ENCODE data around the gene SEC23B.
"Not testable (repeated sequence)": the region's sequence is repeated elsewhere in the genome, so short reads cannot be mapped to it uniquely, and the experiment has no call there.

SEC23B gene

GRCh38 chr20:18526761-18527160, 19.0 kb downstream of the SEC23B start:
- DNase-seq: not testable (repeated sequence)

GRCh38 chr20:18527339-18527738, 19.6 kb downstream of the SEC23B start:
- no peak for DNase-seq

- no peak for DNase-seq
These were observed 20.1 kb downstream of the SEC23B start for GRCh38 chr20:18527836-18528235.

GRCh38 chr20:18529041-18529440, 21.3 kb downstream of the SEC23B start:
- no peak for DNase-seq

GRCh38 chr20:18532626-18533025, 24.9 kb downstream of the SEC23B start:
- DNase-seq: no peak

GRCh38 chr20:18533491-18533890, 25.8 kb downstream of the SEC23B start:
- no peak for DNase-seq

GRCh38 chr20:18533978-18534644, 26.4 kb downstream of the SEC23B start:
- DNase-seq: no peak

- DNase-seq: no peak
These were observed 29.9 kb downstream of the SEC23B start for GRCh38 chr20:18537651-18538050.

- no peak for DNase-seq
These were observed 34.0 kb downstream of the SEC23B start for GRCh38 chr20:18541741-18542140.

GRCh38 chr20:18543216-18543615, 35.5 kb downstream of the SEC23B start:
- no peak for DNase-seq

GRCh38 chr20:18543932-18544331, 36.2 kb downstream of the SEC23B start:
- no peak for DNase-seq

GRCh38 chr20:18545566-18545965, 37.8 kb downstream of the SEC23B start:
- DNase-seq: no peak

- no peak for DNase-seq
These were observed 40.7 kb downstream of the SEC23B start for GRCh38 chr20:18548465-18548864.

- DNase-seq: no peak
These were observed 46.0 kb downstream of the SEC23B start for GRCh38 chr20:18553746-18554145.

- peak; percentile 92 for DNase-seq
These were observed 59.4 kb downstream of the SEC23B start, which contains the start of gene SMIM26 for GRCh38 chr20:18566892-18567738. TSS of gene SMIM26 (plus strand) at chr20:18567432. CDS start at chr20:18567479, 47 bp downstream.

GRCh38 chr20:18567739-18568091, 60.0 kb downstream of the SEC23B start:
- DNase-seq: no peak

GRCh38 chr20:18571009-18571408, 63.3 kb downstream of the SEC23B start:
- no peak for DNase-seq

GRCh38 chr20:18571578-18571977, 63.8 kb downstream of the SEC23B start:
- no peak for DNase-seq

- DNase-seq: no peak
These were observed 70.2 kb downstream of the SEC23B start for GRCh38 chr20:18577942-18578341.

GRCh38 chr20:18578581-18578980, 70.8 kb downstream of the SEC23B start:
- DNase-seq: no peak

- no peak for DNase-seq
These were observed 72.3 kb downstream of the SEC23B start for GRCh38 chr20:18580012-18580411.

GRCh38 chr20:18585134-18585533, 77.4 kb downstream of the SEC23B start:
- DNase-seq: no peak

GRCh38 chr20:18587665-18588573, 80.2 kb downstream of the SEC23B start, which contains the start of gene DTD1:
TSS of gene DTD1 (plus strand) at chr20:18588054. CDS start at chr20:18588073, 19 bp downstream.
- peak; percentile 84 for DNase-seq
